ENCODE measurements around the gene CCDC146. TPM values are rescaled to one million over a fixed set of nuclear protein-coding genes. Genes with fewer than 3 reads are reported as not detected.

CCDC146 gene
- total and polyA plus RNA-seq, 10 donors: 4.1 to 21.3 (median 10.9) TPM

DNA sequence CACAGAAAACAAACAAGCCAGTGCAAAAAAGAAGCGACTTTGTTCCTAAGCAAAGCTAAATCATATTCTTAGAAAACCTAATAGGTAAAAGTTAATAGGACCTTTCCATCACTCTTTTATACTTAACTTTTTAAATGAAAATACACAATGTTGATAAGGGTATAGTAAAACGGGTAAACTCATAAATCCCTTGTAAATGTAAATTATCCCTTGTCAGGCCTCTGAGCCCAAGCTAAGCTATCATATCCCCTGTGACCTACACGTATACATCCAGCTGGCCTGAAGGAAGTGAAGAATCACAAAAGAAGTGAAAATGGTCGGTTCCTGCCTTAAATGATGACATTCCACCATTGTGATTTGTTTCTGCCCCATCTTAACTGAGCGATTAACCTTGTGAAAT, 217.3 kb downstream of the CCDC146 start:
- intact Hi-C loops (cut with DNase I; ENCODE audit: low total_unique reads): loop anchor here (10.0 kb wide), 1 partner anchor 215 kb away; the partner anchor contains the start of gene CCDC146

More for the DNA sequence above, 217.3 kb downstream of the CCDC146 start:
- Histone ChIP-seq H3K4me1 (peaks cover 9 to 54% (median 41%) of the 10 kb centered on the region in 6 donors), H3K27me3 (replicated peaks in 1 of 7) (no peaks in the 10 kb centered on the region), H3K36me3 (peaks cover 0 to 6% (median 0%) of the 10 kb centered on the region in 6 donors), H3K27ac (no peak overlapping the region), H3K4me3 (no peak overlapping the region), H3K9me3 (no peaks in the 10 kb centered on the region)
- WGBS, 5 donors: 79 to 83% (median 81%) methylated on average over 5 of the region's 5 CpGs
- no peak for DNase-seq
- no peak for TF ChIP-seq POLR2A (IDR thresholded peaks at IDR 0.05)
- TF ChIP-seq, protein P1, sequence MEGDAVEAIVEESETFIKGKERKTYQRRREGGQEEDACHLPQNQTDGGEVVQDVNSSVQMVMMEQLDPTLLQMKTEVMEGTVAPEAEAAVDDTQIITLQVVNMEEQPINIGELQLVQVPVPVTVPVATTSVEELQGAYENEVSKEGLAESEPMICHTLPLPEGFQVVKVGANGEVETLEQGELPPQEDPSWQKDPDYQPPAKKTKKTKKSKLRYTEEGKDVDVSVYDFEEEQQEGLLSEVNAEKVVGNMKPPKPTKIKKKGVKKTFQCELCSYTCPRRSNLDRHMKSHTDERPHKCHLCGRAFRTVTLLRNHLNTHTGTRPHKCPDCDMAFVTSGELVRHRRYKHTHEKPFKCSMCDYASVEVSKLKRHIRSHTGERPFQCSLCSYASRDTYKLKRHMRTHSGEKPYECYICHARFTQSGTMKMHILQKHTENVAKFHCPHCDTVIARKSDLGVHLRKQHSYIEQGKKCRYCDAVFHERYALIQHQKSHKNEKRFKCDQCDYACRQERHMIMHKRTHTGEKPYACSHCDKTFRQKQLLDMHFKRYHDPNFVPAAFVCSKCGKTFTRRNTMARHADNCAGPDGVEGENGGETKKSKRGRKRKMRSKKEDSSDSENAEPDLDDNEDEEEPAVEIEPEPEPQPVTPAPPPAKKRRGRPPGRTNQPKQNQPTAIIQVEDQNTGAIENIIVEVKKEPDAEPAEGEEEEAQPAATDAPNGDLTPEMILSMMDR (IDR thresholded peaks at IDR 0.05 in 8 of 11, conservative IDR thresholded peaks at IDR 0.05 in 3 of 11): no peak

Other genes with a start within 250 kb of the CCDC146 start
- not detected for gene SPDYE17, start 90.3 kb upstream of the CCDC146 start, total RNA-seq
- gene SPDYE17, start 90.3 kb upstream of the CCDC146 start, polyA plus RNA-seq: not detected
- gene SPDYE18, start 60.1 kb upstream of the CCDC146 start, total RNA-seq: 1 to 10 TPM in 3 of 7 donors, under 1 TPM in 2, not detected in 2; 0.41 to 2.4 (median 1.4) TPM
- gene SPDYE18, start 60.1 kb upstream of the CCDC146 start, polyA plus RNA-seq: under 1 TPM; 0.32 to 0.48 (median 0.43) TPM
- gene FGL2, start 77.2 kb downstream of the CCDC146 start, total RNA-seq: 100 to 1,000 TPM in 6 of 7 donors, 10 to 100 TPM in 1; 97.8 to 204 (median 134) TPM
- 10 to 100 TPM; 13.2 to 14.5 (median 13.7) TPM for gene FGL2, start 77.2 kb downstream of the CCDC146 start, polyA plus RNA-seq

All from spleen (tissue), 11 donors.